Effector CD4-positive, alpha-beta T cell (primary cell): Measurements from ENCODE around the gene FGF14.
"Not testable (repeated sequence)": the region's sequence is repeated elsewhere in the genome, so short reads cannot be mapped to it uniquely, and the experiment has no call there.

Experiments used
- DNase-seq: peaks from one replicate; pipeline ENCODE4 v3.0.0-alpha.2; 2020

Gene FGF14

GRCh38 chr13:102187313-102187712 lies 214.5 kb downstream of the FGF14 start:
- DNase-seq, result no peak

- DNase-seq, result no peak
Measured at GRCh38 chr13:102185375-102185984, 216.4 kb downstream of the FGF14 start.

- no peak for DNase-seq
Measured at GRCh38 chr13:102183509-102184182, 218.2 kb downstream of the FGF14 start.

GRCh38 chr13:102182170-102182569 lies 219.7 kb downstream of the FGF14 start:
- DNase-seq, result no peak

GRCh38 chr13:102177431-102177830 lies 224.4 kb downstream of the FGF14 start:
- DNase-seq, result no peak

- DNase-seq, result no peak
Measured at GRCh38 chr13:102176846-102177245, 225.0 kb downstream of the FGF14 start.

- DNase-seq, result no peak
Measured at GRCh38 chr13:102172406-102172805, 229.4 kb downstream of the FGF14 start.

GRCh38 chr13:102170305-102170704 lies 231.5 kb downstream of the FGF14 start:
- DNase-seq, result no peak

- no peak for DNase-seq
Measured at GRCh38 chr13:102169471-102170015, 232.3 kb downstream of the FGF14 start.

- DNase-seq, result no peak
Measured at GRCh38 chr13:102152790-102153189, 249.1 kb downstream of the FGF14 start.

GRCh38 chr13:102147353-102147752 lies 254.5 kb downstream of the FGF14 start:
- DNase-seq, result no peak

- DNase-seq, result no peak
Measured at GRCh38 chr13:102145750-102146149, 256.1 kb downstream of the FGF14 start.

- no peak for DNase-seq
Measured at GRCh38 chr13:102142473-102142826, 259.4 kb downstream of the FGF14 start.

- no peak for DNase-seq
Measured at GRCh38 chr13:102141625-102142472, 260.0 kb downstream of the FGF14 start.

- DNase-seq, result no peak
Measured at GRCh38 chr13:102139626-102140025, 262.2 kb downstream of the FGF14 start.

- DNase-seq, result no peak
Measured at GRCh38 chr13:102138635-102139190, 263.1 kb downstream of the FGF14 start.

- DNase-seq, result not testable (repeated sequence)
Measured at GRCh38 chr13:102137904-102138303, 263.9 kb downstream of the FGF14 start.

GRCh38 chr13:102136735-102137296 lies 265.0 kb downstream of the FGF14 start:
- no peak for DNase-seq

GRCh38 chr13:102132777-102133295 lies 269.0 kb downstream of the FGF14 start:
- no peak for DNase-seq

- no peak for DNase-seq
Measured at GRCh38 chr13:102131246-102131645, 270.6 kb downstream of the FGF14 start.

GRCh38 chr13:102128216-102128810 lies 273.5 kb downstream of the FGF14 start:
- DNase-seq, result no peak

GRCh38 chr13:102127153-102127552 lies 274.7 kb downstream of the FGF14 start:
- no peak for DNase-seq
